SK-N-SH treated with all-trans-retinoic acid at 6 μM for 48 hours (cell line): ENCODE results near the gene DTNA.

Experiments used
- BACH2 ChIP-seq: fragments of 250-450 bp; sonication (Bioruptor Pico); IDR thresholded peaks from 2 replicates; pipeline ENCODE4 v1.9.0; 2021; ENCODE audit warnings: mild to moderate bottlenecking, borderline replicate concordance
- ISL1 ChIP-seq: fragments of 250-450 bp; sonication (Bioruptor Pico); IDR thresholded peaks from 2 replicates; pipeline ENCODE4 v2.1.2; 2022; ENCODE audit warnings: mild to moderate bottlenecking, moderate library complexity
- ZFP3 ChIP-seq: fragments of 250-450 bp; sonication (Bioruptor Pico); IDR thresholded peaks from 2 replicates; pipeline ENCODE4 v1.5.0; 2020; ENCODE audit warnings: mild to moderate bottlenecking, moderate library complexity
- ZFP30 ChIP-seq: fragments of 450-650 bp; formaldehyde crosslinking; IDR thresholded peaks from 2 replicates; pipeline ENCODE4 v1.5.0; 2022; ENCODE audit warnings: mild to moderate bottlenecking, moderate library complexity

- no peak for TF ChIP-seq ISL1 (CRISPR knock-in tag)
- no peak for TF ChIP-seq ZFP30 (CRISPR knock-in tag)
- no peak for TF ChIP-seq ZFP3 (CRISPR knock-in tag)
- TF ChIP-seq BACH2 (CRISPR knock-in tag), result no peak
Observed at GRCh38 chr18:34701911-34702310, 8.2 kb upstream of the DTNA start.
